ENCODE results near the gene USP3.
A peak's percentile ranks its signal among the peaks of the same experiment; 100 is the strongest.
"Not testable (repeated sequence)": the region's sequence is repeated elsewhere in the genome, so short reads cannot be mapped to it uniquely, and the experiment has no call there.

The USP3 gene

DNA sequence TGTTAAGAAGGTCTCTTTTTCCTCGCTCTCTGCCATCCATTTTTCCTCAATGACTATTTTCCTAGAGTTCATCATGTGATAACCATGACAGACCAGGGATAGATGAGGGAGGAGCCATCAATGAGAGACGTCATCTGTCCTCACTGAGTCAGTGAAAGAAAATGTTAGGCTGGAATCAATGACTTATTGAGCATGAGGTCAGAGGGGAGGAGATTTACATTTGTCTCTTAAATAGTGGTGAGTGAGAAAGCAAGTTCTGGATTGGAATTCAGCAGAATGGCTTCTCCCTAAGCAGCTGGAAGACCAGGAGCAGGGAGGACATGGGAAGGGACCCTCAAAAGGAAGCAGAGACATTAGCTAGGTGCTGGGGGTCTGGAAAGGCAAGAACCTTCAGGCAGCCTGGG is 28.2 kb upstream of the USP3 start:
- no peak for DNase-seq

DNA sequence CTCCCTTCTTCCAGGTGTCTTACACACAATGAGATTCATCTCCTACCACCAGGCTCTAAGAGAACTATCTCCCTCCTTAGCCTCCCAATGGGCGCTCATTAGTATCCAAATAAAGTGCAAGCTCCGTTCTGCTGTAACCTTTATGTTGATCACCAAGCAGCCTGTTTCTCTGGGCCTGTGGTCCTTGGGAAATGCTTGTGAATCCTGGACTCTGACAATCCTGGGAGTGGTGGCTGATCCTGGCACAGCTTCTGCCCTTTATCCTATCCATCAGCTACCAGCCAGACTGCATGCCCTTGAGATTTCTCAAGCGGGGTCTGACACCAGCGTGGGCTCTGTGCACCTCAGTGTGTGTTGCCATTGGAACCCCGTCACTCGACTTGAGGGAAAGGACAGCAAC is 26.1 kb upstream of the USP3 start:
- no peak for DNase-seq

DNA sequence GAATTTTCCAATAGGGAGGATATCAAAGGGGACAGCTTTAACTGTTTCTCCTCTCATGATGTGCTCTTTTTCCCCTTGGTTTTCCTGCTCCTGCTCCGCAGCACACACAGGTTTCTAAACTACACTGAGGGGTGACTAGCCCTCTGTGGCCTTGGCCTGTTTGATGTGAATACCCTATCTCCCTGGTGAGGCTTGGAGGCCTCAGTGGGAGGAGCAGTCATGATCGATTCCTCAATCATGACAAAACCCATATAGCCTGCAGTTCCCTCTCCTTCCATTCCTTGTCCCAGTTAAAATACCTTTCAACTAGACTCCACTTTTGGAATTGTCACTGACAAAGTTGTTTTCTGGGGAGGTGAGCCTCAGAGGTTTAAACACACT is 24.0 kb upstream of the USP3 start:
- no peak for DNase-seq

DNA sequence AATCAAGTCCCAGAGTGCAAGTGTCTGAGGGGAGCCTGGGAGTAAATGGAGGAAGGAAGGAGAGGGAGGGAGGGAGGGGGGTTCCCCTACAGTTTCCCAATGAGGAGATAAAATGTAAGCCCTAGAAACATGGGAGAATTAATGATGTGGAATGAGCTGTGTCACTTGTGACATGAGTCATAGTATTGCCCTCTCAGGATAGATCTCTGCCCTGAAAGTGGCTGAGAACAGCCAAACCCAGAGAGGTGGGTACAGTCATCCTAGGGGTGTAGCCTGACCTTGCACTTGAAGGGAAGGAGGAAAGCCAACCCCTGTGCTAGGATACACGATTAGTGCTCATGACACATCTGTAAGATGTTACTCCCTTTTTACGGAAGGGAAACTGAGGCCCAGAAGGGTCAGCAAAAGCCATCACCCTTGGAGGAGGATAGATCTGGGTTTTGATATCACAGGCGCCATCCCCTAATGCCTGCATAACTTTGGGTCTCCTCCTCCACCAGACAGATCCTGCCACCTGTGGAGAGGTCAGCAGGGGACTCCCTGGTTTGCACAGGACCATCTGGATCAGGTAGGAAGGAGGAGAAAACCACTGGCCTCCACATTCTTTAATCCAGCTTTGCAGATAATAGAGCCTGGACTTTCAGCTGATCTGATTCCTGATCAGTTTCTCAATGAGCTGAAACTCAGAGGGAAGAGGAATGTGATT is 23.1 kb upstream of the USP3 start:
- DNase-seq: no peak

DNA sequence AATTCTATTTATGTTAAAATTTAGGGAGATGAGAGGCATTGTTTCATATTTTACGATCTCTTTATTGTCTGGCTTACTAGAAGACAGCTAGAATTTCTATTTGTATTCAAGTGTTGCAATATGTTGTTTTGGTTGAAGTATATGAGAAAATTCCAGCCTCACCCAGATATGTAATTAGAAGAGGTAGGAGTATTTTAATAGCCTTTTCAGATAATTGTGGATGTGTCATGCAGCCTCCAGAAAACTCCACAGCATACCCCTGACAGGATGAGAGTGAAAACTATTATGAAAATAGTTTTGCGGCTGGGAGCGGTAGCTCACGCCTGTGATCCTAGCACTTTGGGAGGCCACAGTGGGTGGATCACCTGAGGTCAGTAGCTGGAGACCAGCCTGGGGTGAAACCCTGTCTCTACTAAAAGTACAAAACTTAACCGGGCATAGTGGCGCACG is 21.5 kb upstream of the USP3 start:
- no peak for DNase-seq

DNA sequence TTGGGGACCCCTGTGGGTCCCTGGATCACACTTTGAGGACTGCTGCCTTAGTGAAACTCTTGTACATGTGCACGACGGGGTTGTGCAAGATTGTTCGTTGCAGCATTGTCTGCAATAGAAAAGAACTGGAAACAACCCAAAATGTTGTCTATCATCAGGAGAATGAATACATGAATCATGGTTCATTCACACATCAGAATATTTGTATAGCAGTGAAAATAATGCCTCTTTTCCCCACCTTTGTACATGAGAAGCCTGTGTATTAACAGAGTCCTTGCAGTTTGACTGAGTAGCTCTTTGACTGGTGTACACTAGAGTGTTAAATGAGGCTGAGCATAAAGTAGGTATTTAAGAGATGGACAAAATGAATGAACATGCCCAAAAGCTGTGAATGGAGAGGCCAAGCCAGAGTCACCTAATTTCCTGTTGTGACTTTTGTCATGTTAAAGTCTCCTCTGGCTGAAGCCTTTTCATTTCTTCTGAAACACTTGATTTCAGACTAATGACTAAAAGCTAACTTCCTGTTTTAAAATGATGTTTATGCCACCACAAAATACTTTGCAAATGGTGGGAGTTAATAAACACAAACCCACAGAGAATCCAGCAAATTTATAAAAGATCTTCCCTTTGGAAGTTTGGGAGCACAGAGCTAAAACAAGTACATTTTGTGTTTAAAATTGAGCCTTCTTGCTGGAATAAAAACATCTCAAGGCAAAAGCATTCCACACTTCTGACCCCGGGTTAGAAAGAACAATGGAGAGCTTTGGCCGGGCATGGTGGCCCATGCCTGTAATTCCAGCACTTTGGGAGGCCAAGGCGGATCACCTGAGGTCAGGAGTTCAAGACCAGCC is 20.6 kb upstream of the USP3 start:
- DNase-seq: no peak

DNA sequence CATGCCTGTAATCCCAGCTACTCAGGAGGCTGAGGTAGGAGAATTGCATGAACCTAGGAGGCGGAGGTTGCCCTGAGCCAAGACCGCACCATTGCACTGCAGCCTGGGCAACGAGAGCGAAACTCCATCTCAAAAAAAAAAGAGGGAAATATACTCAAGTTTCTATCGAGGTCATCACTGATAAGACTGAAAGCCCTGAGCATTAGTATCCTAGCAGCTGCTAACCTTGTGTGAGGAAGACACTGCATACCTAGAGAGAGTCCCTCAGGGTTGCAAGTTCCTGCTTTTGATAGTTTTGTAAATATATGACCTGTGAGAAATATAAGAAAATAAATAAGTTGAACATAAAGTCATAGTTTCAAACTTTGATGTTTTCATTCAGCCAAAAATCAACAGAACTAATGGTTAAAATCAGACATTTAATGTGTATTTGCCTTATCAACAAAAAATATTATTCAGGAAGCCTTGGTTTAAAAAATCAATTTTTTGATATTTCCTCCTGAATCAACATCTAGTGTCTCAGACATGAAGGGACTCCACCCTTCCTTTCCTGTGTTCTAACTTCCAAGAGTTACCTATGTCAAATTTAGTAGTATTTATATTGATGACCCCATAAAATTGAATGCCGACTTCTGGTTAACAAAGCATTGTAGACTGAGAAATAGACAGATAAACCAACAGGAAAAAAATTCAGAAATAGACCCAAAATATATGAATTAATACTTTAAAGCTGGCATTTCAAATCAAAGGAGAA is 19.8 kb upstream of the USP3 start:
- no peak for DNase-seq

DNA sequence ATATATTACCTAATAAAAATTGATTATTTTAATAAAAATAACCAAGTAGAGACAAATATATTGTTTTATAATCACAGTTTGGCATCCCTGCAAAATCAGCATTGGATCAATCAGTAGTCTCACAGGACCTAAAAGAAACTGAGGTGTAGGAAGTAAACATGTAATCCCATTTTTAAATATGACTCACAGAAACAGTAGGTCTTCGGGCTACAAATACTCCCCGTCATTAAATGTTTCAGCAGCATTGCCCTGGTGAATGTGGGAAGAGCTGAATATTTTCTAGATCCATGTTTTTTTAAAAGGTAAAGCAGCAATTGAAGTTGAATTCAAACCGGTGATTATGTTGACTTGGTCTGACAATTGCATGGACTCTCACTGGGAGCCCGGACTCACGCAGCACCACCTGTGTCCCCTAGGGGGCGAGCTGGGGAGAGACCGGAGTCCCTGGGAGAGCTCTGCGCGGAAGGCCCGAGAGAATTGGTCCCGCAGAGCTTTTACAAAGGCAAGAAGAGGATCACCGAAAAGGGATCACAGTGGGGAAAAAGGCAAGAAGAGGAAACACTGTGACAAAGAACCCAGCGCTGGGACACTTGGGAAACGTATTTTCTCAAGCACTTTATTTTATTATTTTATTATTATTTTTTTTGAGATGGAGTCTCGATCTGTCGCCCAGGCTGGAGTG is 17.2 kb upstream of the USP3 start:
- peak; percentile 22 for DNase-seq

DNA sequence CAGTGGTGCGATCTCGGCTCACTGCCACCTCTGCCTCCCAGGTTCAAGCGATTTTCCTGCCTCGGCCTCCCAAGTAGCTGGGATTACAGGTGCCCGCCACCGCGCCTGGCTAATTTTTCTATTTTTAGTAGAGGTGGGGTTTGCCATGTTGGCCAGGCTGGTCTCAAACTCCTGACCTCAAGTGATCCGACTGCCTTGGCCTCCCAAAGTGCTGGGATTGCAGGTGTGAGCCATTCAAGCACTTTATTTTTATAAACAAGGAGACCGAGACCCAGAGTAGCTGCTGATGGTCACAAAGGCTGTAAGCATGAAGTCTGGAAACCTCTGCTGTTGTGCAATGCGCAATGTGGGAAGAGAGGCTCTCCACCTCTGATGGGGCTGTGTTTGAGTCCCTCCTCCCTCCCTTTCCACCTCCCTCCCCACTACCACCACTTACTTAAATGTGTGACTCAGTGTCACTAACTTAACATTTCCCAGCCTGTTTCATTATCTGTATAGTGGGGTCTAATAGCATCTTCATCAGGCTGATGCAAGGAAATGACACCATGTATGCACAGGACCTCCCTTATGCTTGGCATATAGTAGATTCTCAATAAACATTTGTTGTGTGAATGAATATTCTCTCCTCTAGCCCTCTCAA is 16.5 kb upstream of the USP3 start:
- not testable (repeated sequence) for DNase-seq

DNA sequence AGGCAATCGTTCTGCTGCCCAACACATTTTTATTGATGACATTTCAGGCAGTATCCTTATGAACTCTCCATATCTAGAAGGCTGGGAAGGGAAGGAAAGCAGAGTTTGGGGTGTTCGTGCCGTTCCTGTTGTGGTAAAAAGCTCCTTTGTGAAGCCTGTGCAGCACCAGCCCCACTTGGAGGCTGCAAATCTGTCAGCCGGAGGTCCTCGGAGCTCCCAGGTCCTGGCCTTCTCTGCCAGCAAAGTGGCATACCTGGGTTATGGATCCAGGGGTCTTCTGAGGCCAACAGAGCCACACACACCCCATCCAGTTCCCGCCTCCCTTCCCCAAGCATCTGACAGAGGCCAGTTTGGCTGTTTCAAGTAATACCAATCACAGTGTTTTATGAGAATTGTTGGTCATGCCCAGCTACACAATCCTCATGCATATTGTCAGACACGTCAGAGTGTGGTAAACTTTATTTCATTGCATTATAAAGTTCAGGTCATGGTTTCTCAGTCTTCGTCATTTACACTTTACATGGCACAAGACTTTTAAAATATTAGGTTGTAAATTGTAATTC is 15.9 kb upstream of the USP3 start:
- no peak for DNase-seq

DNA sequence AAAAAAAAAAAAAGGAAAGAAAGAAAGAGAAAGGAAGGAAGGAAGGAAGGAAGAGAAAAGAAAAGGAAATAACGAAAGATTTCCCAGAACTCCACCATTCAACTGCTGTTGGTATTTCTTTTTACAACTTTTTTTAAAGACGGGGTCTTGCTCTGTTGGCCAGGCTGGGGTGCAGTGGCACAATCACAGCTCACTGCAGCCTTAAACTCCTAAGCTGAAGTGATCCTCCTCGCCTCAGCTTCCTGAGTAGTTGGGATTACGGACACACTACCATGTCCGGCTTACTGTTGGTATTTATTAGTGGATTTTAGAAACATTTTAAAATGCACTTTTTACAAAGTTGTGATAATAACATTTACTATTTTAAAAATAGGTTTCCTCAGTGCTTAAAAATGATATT is 15.0 kb upstream of the USP3 start:
- no peak for DNase-seq

DNA sequence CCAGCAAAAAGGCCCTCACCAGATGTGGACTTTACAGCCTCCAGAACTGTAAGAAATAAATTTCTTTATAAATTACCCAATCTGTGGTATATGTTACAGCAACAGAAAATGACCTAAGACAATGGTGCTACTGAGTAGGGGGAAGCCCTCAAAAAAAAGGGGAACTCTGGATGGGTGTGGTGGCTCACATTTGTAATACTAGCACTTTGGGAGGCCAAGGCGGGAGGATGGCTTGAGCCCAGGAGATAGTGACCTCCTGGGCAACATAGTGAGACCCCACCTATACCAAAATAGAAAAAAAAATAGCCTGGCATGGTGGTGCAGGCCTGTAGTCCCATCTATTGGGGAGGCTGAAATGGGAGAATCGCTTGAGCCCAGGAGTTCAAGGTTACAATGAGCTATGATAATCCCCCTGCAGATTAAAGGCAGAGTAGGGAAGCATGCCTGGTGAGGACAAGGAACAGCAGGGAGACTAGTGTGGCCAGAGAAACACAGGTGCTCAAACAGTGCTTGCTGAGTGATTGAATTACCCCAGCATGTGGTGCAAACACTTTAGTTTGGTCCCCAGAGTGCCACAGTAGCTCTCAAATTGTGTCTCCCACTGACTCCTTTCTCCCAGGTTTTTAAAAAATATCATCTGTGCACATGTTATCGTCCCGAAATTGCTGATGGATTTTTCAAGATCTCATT is 13.9 kb upstream of the USP3 start:
- peak; percentile 96 for DNase-seq

DNA sequence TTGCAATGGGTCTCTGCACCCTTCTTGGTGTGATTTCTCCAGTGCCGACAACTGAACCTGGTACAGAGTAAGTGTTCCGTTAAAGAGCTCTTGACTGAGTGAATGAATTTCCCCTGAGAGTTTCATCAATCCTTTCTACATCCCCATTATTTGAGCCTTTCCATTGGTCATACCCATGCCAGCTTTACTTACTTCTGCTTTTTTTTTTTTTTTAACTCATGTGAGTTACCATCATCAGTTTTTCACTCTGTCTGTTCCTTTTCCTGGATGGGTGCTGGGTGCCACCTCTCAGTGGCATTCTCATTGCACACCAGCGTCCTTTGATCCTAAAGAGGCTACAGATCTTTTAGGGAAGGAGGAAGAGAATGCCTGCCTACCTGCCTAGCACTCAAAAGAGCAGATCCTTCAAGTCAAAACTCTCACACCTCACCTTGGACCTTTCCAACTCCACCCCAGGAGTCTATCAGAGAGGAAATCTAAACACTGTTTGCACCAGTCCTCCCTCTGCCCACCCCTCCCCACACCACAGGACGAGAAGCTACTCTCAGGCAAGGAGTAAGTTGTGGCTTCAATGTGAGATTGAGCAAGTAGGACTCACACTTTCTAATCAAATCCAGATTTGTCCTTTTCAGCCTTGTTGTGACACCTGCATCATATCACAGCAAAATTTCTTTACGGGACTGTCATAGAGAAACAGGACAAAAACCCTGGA is 13.1 kb upstream of the USP3 start:
- no peak for DNase-seq

DNA sequence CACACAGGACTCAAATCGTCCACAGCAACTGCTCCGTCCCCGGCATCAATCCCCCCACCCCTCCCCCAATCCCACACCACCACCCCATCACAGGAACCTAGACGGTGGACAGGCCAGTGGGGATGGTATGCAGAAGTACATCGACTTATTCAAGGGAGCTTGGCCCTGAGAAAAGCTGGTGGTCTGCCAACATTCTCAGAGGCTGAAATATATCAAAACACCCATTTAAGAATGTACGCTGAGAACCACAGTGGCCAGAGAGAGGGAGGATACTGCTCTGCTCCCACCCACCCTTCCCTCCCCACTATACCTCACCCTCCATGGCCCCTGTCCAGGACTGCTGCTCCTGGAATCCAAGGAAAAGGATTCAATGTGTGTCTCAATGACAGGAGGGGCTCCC is 12.4 kb upstream of the USP3 start:
- DNase-seq: no peak

DNA sequence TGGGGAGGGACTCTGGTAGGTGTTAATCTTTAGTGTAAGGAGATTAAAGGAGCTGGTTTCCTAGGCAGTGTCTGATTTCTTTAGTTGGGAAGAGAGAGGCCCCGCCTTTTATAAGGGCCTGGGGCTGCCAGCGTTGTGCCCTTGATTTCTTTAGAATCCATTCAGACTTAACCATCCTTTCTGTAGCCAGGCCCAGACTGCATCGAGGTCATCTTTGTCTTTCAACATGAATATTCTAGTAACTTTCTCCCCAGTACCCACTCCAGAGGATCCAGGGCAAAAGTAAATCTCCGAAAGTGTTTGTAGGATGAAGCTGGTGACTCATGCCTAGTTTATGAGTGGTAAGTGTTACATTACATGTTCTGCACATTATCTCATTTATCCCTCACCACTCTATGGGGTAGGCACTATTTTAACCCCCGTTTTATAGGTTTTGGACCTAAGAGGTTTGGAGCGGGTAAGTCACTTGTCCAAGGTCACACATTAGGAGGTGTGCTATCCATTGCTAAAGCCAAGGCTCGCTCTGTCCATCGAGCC is 11.8 kb upstream of the USP3 start:
- no peak for DNase-seq

DNA sequence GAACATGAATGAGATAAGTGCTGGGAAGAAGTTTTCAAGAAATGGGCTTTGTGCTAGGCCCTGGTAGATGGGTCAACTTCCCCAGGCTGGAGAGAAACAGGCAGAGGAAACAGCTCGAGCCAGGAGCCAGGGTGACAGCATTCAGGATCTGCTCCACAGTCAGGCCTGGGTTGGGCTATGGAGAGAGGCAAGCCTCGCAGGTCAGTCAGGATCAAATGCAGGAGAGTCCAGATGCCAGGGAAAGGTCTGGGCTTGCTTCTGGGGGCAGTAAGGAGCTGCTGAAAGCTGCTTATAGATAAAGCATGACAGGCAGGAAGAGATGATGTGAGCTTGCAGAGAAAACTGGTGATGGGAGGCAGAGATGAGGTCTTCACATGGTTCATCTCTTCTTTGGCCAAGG is 11.0 kb upstream of the USP3 start:
- no peak for DNase-seq

DNA sequence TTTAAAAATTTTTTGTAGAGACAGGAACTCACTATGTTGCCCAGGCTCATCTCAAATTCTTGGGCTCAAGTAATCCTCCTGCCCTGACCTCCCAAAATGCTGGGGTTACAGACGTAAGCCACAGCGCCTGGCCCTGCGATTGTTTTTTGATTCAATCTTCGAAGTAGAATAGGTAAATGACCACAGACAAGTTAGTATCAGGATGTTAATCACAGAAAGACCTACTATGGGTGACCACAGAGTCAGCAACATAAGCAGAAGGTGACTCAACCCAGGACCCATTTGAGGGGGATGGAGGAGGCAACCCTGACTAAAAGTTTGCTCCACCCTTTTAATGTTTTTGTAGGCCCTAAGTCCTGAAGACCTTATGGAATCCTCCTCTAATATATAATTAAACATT is 10.0 kb upstream of the USP3 start:
- DNase-seq: no peak

DNA sequence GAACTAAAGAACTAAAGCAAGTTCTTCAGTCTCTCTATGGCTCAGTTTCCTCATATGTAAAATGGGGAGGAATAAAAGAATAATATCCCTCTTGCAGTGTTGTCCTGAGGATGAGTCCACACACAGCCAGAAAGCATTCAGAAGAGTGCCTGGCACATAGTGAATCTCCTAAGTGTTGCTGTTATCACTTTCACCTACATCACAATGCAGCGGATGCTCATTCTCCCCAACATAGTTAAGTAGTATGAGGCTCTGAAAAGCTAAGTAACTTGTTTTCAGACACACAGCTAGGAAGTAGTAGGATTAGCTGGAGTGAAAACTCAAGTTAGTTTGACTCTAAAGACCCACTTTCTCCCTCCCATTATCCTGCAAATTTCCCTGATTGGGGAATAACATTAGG is 9.1 kb upstream of the USP3 start:
- DNase-seq: no peak

DNA sequence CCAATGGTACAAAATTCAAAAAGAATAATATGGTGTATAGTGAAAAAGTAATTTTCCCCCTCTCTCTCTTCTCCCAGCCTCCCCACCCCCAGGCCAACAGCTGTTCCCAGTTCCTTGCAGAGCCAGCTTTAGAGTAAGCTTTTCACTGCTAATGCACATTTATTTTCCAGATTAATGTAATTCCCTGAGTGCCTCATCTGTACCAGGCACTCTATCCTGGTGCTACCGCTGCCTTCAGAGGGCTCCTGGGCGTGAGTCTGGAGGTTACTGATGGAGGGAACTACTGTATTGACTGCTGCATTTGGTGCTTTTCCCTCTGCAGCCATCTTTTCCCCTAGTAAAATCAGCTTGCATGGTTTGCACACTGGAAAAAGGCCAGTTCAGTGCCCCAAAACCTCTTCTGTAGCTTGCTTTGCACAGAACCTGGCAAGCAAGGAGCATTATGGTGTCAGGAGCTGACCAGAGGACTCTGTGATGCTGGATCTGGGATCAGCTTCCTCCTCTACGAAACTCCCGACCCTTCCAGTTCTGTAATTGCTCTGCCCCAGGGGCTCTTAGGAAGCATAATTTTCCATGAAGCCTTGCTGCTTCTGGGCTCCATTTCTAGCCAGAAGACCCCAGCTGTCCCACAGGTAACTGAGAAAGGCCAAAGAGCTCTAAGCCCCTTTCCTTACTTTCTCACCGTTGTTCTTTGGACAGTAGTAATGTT is 8.5 kb upstream of the USP3 start:
- DNase-seq: peak; percentile 35

All from NCI-H2171 treated with DMSO at 0.1 percent for 48 hours (cell line).